Common myeloid progenitor, CD34-positive (primary cell): Measurements from ENCODE around the gene COG5.

Experiments used
- CTCF ChIA-PET: fragments of 350-600 bp; sonication (Branson Sonifier 250); formaldehyde crosslinking; loops from one replicate; lab custom pipeline; 2021; ENCODE audit warnings: antibody characterized with exemption; lab: Charles Lee
- POLR2A ChIA-PET: fragments of 350-600 bp; sonication (Branson Sonifier 250); formaldehyde crosslinking; loops from one replicate; lab custom pipeline; 2021; ENCODE audit warnings: antibody characterized with exemption; lab: Charles Lee
- DNase-seq, 3 donors: peaks; one replicate each; pipeline versions ENCODE4 v3.0.0 to v3.0.0-alpha.2; 2013
- H3K27ac ChIP-seq, 2 experiments: 1 replicate in 1 of 2; 2 replicates in 1 of 2; pipeline ENCODE4 v1.7.0; 2013; ENCODE audit warnings: inconsistent platforms in 2 of 2, low read length in 2 of 2, mild to moderate bottlenecking in 2 of 2, low read depth in 1 of 2, moderate library complexity in 1 of 2; ENCODE audit not compliant: severe bottlenecking in 2 of 2, insufficient read depth in 1 of 2, poor library complexity in 1 of 2
- H3K27me3 ChIP-seq, 5 experiments: replicated peaks in 2 of 5; 1 replicate in 3 of 5; 2 replicates in 2 of 5; pipeline versions ENCODE4 v1.6.1 to v1.7.0; 2013; ENCODE audit warnings: low read length in 4 of 5, mild to moderate bottlenecking in 2 of 5, moderate library complexity in 2 of 5, inconsistent platforms in 1 of 5; ENCODE audit not compliant: insufficient read depth in 5 of 5, control insufficient read depth in 4 of 5
- H3K36me3 ChIP-seq, 4 experiments: 1 replicate in 2 of 4; 2 replicates in 2 of 4; pipeline versions ENCODE4 v1.6.1 to v1.7.0; 2013; ENCODE audit warnings: low read length in 3 of 4, control low read depth in 1 of 4, mild to moderate bottlenecking in 1 of 4; ENCODE audit not compliant: control insufficient read depth in 4 of 4, insufficient read depth in 4 of 4
- H3K4me1 ChIP-seq, 4 experiments: 1 replicate in 3 of 4; 2 replicates in 1 of 4; pipeline versions ENCODE4 v1.6.1 to v1.7.1; 2013; ENCODE audit warnings: low read length in 3 of 4, mild to moderate bottlenecking in 3 of 4, control low read depth in 1 of 4, inconsistent platforms in 1 of 4, moderate library complexity in 1 of 4; ENCODE audit not compliant: control insufficient read depth in 4 of 4, insufficient read depth in 4 of 4; ENCODE audit errors: control extremely low read depth in 1 of 4
- H3K4me3 ChIP-seq, 7 experiments: 1 replicate in 4 of 7; 2 replicates in 3 of 7; pipeline versions ENCODE4 v1.5.1 to v1.7.0; 2013; ENCODE audit warnings: mild to moderate bottlenecking in 7 of 7, low read length in 6 of 7, moderate library complexity in 6 of 7, inconsistent platforms in 2 of 7, low read depth in 2 of 7, control low read depth in 1 of 7; ENCODE audit not compliant: insufficient read depth in 4 of 7, control insufficient read depth in 1 of 7; ENCODE audit errors: extremely low read depth in 1 of 7
- H3K9me3 ChIP-seq, 5 experiments: 1 replicate in 4 of 5; 2 replicates in 1 of 5; pipeline versions ENCODE4 v1.6.1 to v1.7.1; 2013; ENCODE audit warnings: low read length in 4 of 5, mild to moderate bottlenecking in 2 of 5, inconsistent platforms in 1 of 5, low read depth in 1 of 5, moderate library complexity in 1 of 5; ENCODE audit not compliant: control insufficient read depth in 4 of 5, insufficient read depth in 2 of 5; ENCODE audit errors: control extremely low read depth in 1 of 5
- WGBS: methylation state at CpG from one replicate; pipeline ENCODE4 v1.1.5; 2013; ENCODE audit not compliant: insufficient coverage; 5-methylcytosine and 5-hydroxymethylcytosine counted together

COG5 gene

GRCh38 chr7:107383203-107383602 is 180.5 kb downstream of the COG5 start:
- Histone ChIP-seq H3K27me3 (no peaks in the 10 kb centered on the region), H3K36me3 (no peaks in the 10 kb centered on the region), H3K27ac (no peak overlapping the region), H3K4me3 (no peak overlapping the region), H3K4me1 (peaks cover 0 to 21% (median 13%) of the 10 kb centered on the region in 4 experiments), H3K9me3 (peaks cover 0 to 3% (median 0%) of the 10 kb centered on the region in 5 experiments)
- ChIA-PET POLR2A (no interaction called here), CTCF (interaction anchor here (2.0 kb wide), 1 partner anchor 10 kb away, joined by 7 read pairs; no protein-coding TSS in a partner anchor)
- 100% methylated on average over 4 of the region's 4 CpGs for WGBS
- DNase-seq, result no peak

DNA sequence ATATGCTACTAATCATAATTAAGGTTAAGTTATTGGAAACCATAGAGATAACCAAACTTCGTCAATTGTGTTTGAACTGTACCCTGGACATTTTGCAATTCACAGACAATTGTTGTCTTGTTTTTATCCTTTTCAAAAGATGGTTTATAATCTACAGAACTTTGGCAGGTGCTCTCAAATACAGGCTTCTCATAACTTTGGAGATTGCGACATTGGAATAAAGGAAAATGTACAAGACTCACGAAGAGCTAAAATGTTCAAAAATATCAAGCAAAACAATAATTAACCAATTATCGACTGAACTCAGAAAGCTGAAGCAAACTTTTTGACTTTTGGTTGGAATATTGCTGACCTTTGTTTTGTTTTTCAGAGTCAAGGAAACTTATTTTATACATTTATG is 182.3 kb downstream of the COG5 start:
- Histone ChIP-seq H3K27me3 (no peaks in the 10 kb centered on the region), H3K36me3 (no peaks in the 10 kb centered on the region), H3K9me3 (peaks cover 0 to 3% (median 0%) of the 10 kb centered on the region in 5 experiments), H3K4me1 (peaks cover 0 to 3% (median 1%) of the 10 kb centered on the region in 4 experiments), H3K27ac (no peak overlapping the region), H3K4me3 (no peak overlapping the region)
- POLR2A ChIA-PET, result no interaction called here
- WGBS, result 100% methylated on average over 1 of the region's 4 CpGs
- DNase-seq, result no peak
- CTCF ChIA-PET, result no interaction called here

- Histone ChIP-seq H3K4me1 (no peaks in the 10 kb centered on the region), H3K27me3 (no peaks in the 10 kb centered on the region), H3K9me3 (no peaks in the 10 kb centered on the region), H3K36me3 (peaks cover 0 to 2% (median 0%) of the 10 kb centered on the region in 4 experiments), H3K27ac (no peak overlapping the region), H3K4me3 (no peak overlapping the region)
- ChIA-PET CTCF (interaction anchor here (2.4 kb wide), 1 partner anchor 11 kb away, joined by 7 read pairs; no protein-coding TSS in a partner anchor), POLR2A (interaction anchor here (0.6 kb wide), 1 partner anchor 18 kb away, joined by 3 read pairs; no protein-coding TSS in a partner anchor)
- DNase-seq, result no peak
- WGBS, result 100% methylated on average over 2 of the region's 4 CpGs
These were observed 190.4 kb downstream of the COG5 start for GRCh38 chr7:107373354-107373753.

GRCh38 chr7:107372298-107372697 is 191.4 kb downstream of the COG5 start:
- CTCF ChIA-PET, result interaction anchor here (0.6 to 2.4 kb wide), 2 partner anchors 12 to 319 kb away, joined by 3 to 7 read pairs; no protein-coding TSS in a partner anchor
- H3K9me3 ChIP-seq, result no peaks in the 10 kb centered on the region
- H3K4me1 ChIP-seq, result no peaks in the 10 kb centered on the region
- H3K4me3 ChIP-seq, result no peak overlapping the region
- no peaks in the 10 kb centered on the region for H3K27me3 ChIP-seq
- peak in 2 of 3 donors; percentile 2 to 25 for DNase-seq
- peaks cover 0 to 2% (median under 1%) of the 10 kb centered on the region in 4 experiments for H3K36me3 ChIP-seq
- no peak overlapping the region for H3K27ac ChIP-seq
- POLR2A ChIA-PET, result interaction anchor here (0.6 kb wide), 1 partner anchor 10 kb away, joined by 4 read pairs; no protein-coding TSS in a partner anchor
- no CpG with 5 or more reads among the region's 1 CpG for WGBS

DNA sequence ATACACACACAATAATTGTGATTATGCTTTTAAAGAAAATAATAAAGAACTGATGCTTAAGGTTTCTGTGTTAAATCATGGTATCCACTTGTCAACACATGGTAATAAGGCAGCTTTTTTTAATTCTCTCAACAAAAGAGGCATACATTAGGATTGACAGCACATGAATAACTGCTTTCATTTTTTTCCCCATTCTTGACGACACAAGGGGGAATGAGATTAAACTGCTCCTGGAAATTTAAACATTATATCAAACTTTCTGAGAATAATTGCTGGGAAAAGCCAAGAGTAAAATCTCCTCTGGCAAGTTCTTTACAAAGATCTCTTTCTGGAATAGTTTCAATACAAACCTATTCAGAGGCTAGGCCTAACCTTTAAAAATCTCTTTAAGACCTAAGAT is 192.9 kb downstream of the COG5 start:
- H3K4me3 ChIP-seq, result no peak overlapping the region
- H3K36me3 ChIP-seq, result peaks cover 0 to 3% (median under 1%) of the 10 kb centered on the region in 4 experiments
- POLR2A ChIA-PET, result no interaction called here
- no peak for DNase-seq
- no peaks in the 10 kb centered on the region for H3K4me1 ChIP-seq
- WGBS, result no CpG with 5 or more reads among the region's 1 CpG
- no peak overlapping the region for H3K27ac ChIP-seq
- no peaks in the 10 kb centered on the region for H3K9me3 ChIP-seq
- H3K27me3 ChIP-seq, result no peaks in the 10 kb centered on the region
- CTCF ChIA-PET, result no interaction called here

DNA sequence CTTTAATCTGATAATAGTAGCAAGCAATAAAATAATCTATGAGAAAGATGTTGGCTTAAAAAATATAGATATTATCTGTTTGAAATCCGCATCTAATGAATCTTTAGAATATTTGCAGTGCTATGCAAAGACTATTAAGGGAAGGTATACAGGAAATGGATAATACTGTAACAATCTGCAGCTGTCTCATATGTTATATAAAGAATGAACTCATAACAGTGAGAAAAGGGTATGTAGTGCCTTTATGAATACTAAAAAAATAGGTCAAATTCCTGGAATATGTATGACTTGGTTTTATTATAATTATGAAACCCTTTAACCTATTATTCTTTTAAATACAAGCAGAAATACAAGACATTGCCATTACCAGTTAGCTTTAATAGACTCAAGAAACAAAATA is 198.9 kb downstream of the COG5 start:
- DNase-seq, result no peak
- Histone ChIP-seq H3K36me3 (peaks cover 15 to 24% (median 20%) of the 10 kb centered on the region in 4 experiments), H3K27me3 (no peaks in the 10 kb centered on the region), H3K27ac (no peak overlapping the region), H3K4me1 (no peaks in the 10 kb centered on the region), H3K9me3 (peaks cover 0 to 11% (median 10%) of the 10 kb centered on the region in 5 experiments), H3K4me3 (no peak overlapping the region)
- ChIA-PET CTCF (no interaction called here), POLR2A (no interaction called here)
- WGBS, result no CpG with 5 or more reads among the region's 1 CpG

DNA sequence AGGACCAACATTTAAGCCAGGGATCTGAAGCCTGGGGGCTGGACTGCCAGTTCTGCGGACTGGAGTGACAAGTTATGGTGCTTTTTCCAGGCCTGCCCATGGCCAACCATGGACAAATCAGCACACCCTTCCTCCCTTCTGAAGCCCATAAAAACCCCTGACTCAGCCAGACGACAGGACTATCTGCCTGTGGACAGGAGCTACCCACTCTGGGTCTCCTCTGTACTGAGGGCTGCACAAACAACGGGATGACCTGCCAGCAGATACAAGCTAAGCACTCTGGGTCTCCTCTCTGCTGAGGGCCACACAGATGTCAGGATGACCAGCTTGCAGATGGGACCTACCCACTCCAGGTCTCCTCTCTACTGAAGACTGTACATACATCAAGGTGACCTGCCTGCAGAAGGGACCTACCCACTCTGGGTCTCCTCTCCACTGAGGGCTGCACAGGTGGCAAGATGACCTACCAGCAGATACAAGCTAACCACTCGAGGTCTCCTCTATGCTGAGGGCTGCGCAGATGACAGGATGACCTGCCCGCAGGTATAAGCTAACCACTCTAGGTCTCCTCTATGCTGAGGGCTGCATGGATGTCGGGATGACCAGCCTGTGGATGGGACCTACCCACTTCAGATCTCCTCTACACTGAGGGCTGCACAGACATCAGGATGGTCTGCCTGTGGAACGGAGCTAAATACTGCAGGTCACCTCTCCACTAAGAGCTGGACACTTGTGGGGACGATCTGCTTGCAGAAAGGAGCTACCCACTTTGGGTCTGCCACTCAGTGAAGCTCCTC is 204.0 kb downstream of the COG5 start:
- POLR2A ChIA-PET, result no interaction called here
- Histone ChIP-seq H3K27me3 (no peaks in the 10 kb centered on the region), H3K4me1 (no peaks in the 10 kb centered on the region), H3K4me3 (no peak overlapping the region), H3K36me3 (peaks cover 20 to 34% (median 29%) of the 10 kb centered on the region in 4 experiments), H3K9me3 (peaks cover 0 to 19% (median 16%) of the 10 kb centered on the region in 5 experiments), H3K27ac (no peak overlapping the region)
- peak in 2 of 3 donors; percentile 10 to 20 for DNase-seq
- CTCF ChIA-PET, result no interaction called here
- WGBS, result 87% methylated on average over 9 of the region's 9 CpGs
